K562 (cell line): Measurements from ENCODE around the gene TNNT1. TPM values are rescaled to one million over a fixed set of nuclear protein-coding genes. Genes with fewer than 3 reads are reported as not detected.
"Not testable (repeated sequence)": the region's sequence is repeated elsewhere in the genome, so short reads cannot be mapped to it uniquely, and the experiment has no call there.

Source experiments
- ATAC-seq: fragments of 200-7000 bp; cut with Tn5 transposase; 3 replicates; pipeline ENCODE4 v1.9.1; 2020; ENCODE audit warnings: moderate library complexity
- BruUV-seq: library from RNA; stranded (reverse); fragments of 400-500 nt; replicated peaks from 2 replicates; lab custom pipeline; 2021; lab: Mats Ljungman, UMichigan
- CTCF ChIA-PET: fragments of 300-600 bp; formaldehyde crosslinking; extraction: SDS; loops from one replicate; lab custom pipeline; 2021; ENCODE audit warnings: low intra/inter-chr PET ratio; lab: Yijun Ruan, JAX
- POLR2A ChIA-PET: fragments of 300-600, 350-650 bp; sonication (Branson Sonifier 250); formaldehyde crosslinking; extraction: SDS; loops from one replicate; lab custom pipeline; 2021; ENCODE audit warnings: antibody characterized with exemption, inconsistent platforms; lab: Yijun Ruan, JAX
- DNase-seq, 4 experiments: peaks; one replicate each; pipeline versions ENCODE4 v3.0.0 to v3.0.0-alpha.2; 2011 to 2018; ENCODE audit warnings: low spot score in 3 of 4, mixed read lengths in 3 of 4; ENCODE audit errors: extremely low read depth in 1 of 4
- FAIRE-seq: peaks from 2 replicates; lab custom pipeline; 2011; peaks lifted over from hg19 to GRCh38; lab: Jason Lieb, UNC
- H2AFZ ChIP-seq: 2 replicates; pipeline ENCODE4 v1.6.0; 2011; ENCODE audit warnings: low read depth, low read length, control low read depth, inconsistent platforms
- H3K27ac ChIP-seq: fragments of 200-600 bp; 3 replicates; pipeline ENCODE4 v1.8.0; 2011; ENCODE audit warnings: low read depth, mild to moderate bottlenecking, control low read depth, inconsistent platforms, low read length, moderate library complexity, mixed read lengths; ENCODE audit errors: extremely low read depth
- H3K27me3 ChIP-seq, 2 experiments: fragments of 300-600 bp in 1 of 2; 2 replicates in 1 of 2; 3 replicates in 1 of 2; pipeline versions ENCODE4 v1.6.0 to v1.8.0; 2011; ENCODE audit warnings: inconsistent platforms in 2 of 2, low read length in 2 of 2, mild to moderate bottlenecking in 1 of 2, mixed read lengths in 1 of 2, moderate library complexity in 1 of 2; ENCODE audit not compliant: control insufficient read depth in 2 of 2, insufficient read depth in 2 of 2
- H3K36me3 ChIP-seq: fragments of 300-600 bp; 3 replicates; pipeline ENCODE4 v1.8.0; 2011; ENCODE audit warnings: mild to moderate bottlenecking, low read length, inconsistent platforms; ENCODE audit not compliant: control insufficient read depth, insufficient read depth
- H3K4me1 ChIP-seq, 2 experiments: fragments of 200-600 bp in 1 of 2; replicated peaks in 1 of 2; 2 replicates in 1 of 2; 3 replicates in 1 of 2; pipeline versions ENCODE4 v1.5.1 to v1.8.0; 2011; ENCODE audit warnings: inconsistent platforms in 2 of 2, low read length in 2 of 2, mild to moderate bottlenecking in 1 of 2, mixed read lengths in 1 of 2, moderate library complexity in 1 of 2; ENCODE audit not compliant: control insufficient read depth in 2 of 2, insufficient read depth in 2 of 2
- H3K4me2 ChIP-seq: 2 replicates; pipeline ENCODE4 v1.6.1; 2011; ENCODE audit warnings: low read length, control low read depth, inconsistent platforms, mixed read lengths; ENCODE audit not compliant: insufficient read depth
- H3K4me3 ChIP-seq: fragments of 200-600 bp; sonication (generic), shearing (Covaris generic); 2 replicates; pipeline ENCODE4 v1.5.1; 2016; ENCODE audit warnings: control low read depth, inconsistent platforms
- H3K79me2 ChIP-seq: fragments of 200-600 bp; 3 replicates; pipeline ENCODE4 v1.8.0; 2011; ENCODE audit warnings: low read length, inconsistent platforms; ENCODE audit not compliant: control insufficient read depth, insufficient read depth
- H3K9ac ChIP-seq, 2 experiments: 2 replicates each; pipeline versions ENCODE4 v1.6.0 to v1.6.1; 2011; ENCODE audit warnings: low read depth in 2 of 2, low read length in 2 of 2, control low read depth in 1 of 2, inconsistent platforms in 1 of 2, mild to moderate bottlenecking in 1 of 2, mixed read lengths in 1 of 2; ENCODE audit not compliant: insufficient read depth in 1 of 2
- H3K9me1 ChIP-seq: one replicate; pipeline ENCODE4 v1.6.0; 2011; ENCODE audit warnings: inconsistent platforms, mild to moderate bottlenecking, low read length, moderate library complexity; ENCODE audit not compliant: control insufficient read depth, insufficient read depth
- H3K9me3 ChIP-seq: replicated peaks from 2 replicates; pipeline ENCODE4 v1.5.1; 2011; ENCODE audit warnings: low read depth, low read length, inconsistent platforms; ENCODE audit not compliant: control insufficient read depth, insufficient read depth
- H4K20me1 ChIP-seq: replicated peaks from 2 replicates; pipeline ENCODE4 v1.6.1; 2011; ENCODE audit warnings: low read length, inconsistent platforms, mixed read lengths; ENCODE audit not compliant: control insufficient read depth, insufficient read depth
- BCOR ChIP-seq: fragments of 450-650 bp; IDR thresholded peaks from 2 replicates; pipeline ENCODE4 v1.6.1; 2016
- CEBPB ChIP-seq: fragments of 450-650 bp; IDR thresholded peaks from 2 replicates; pipeline ENCODE4 v1.6.1; 2016; ENCODE audit warnings: missing genetic modification characterization, missing compliant biosample characterization
- DMBX1 ChIP-seq: fragments of 250-450 bp; sonication (Bioruptor Pico); IDR thresholded peaks from 2 replicates; pipeline ENCODE4 v1.8.0; 2022; ENCODE audit warnings: inconsistent platforms, mild to moderate bottlenecking, moderate library complexity, borderline replicate concordance
- FOS ChIP-seq: IDR thresholded peaks from 3 replicates; pipeline ENCODE4 v1.6.1; 2011; ENCODE audit not compliant: insufficient read length; ENCODE audit errors: extremely low read depth
- GTF3C2 ChIP-seq: IDR thresholded peaks from 3 replicates; pipeline ENCODE4 v1.6.1; 2011; ENCODE audit warnings: borderline replicate concordance, mild to moderate bottlenecking, moderate library complexity; ENCODE audit not compliant: insufficient read length; ENCODE audit errors: extremely low read depth
- HMG20A ChIP-seq: fragments of 450-650 bp; formaldehyde crosslinking; conservative IDR thresholded peaks from 2 replicates; pipeline ENCODE4 v1.4.0; 2020; ENCODE audit warnings: mild to moderate bottlenecking, mixed read lengths
- POLR2G ChIP-seq: fragments of 200-400 bp; formaldehyde crosslinking; IDR thresholded peaks from 2 replicates; pipeline ENCODE4 v1.6.1; 2017; ENCODE audit warnings: low read depth, mild to moderate bottlenecking, antibody characterized with exemption, low read length, moderate library complexity
- SOX6 ChIP-seq: fragments of 450-650 bp; IDR thresholded peaks from 2 replicates; pipeline ENCODE4 v1.6.1; 2014; ENCODE audit warnings: mild to moderate bottlenecking
- ZNF146 ChIP-seq: IDR thresholded peaks from one replicate; pipeline ENCODE4 v1.6.1; 2018; ENCODE audit warnings: missing compliant biosample characterization; ENCODE audit not compliant: unreplicated experiment
- ZNF175 ChIP-seq: fragments of 200-800 bp; sonication (Bioruptor generic); IDR thresholded peaks from 2 replicates; pipeline ENCODE4 v1.6.1; 2016; ENCODE audit warnings: low read depth, mild to moderate bottlenecking, missing genetic modification characterization, missing compliant biosample characterization
- ZNF77 ChIP-seq: fragments of 250-450 bp; sonication (Bioruptor Pico); IDR thresholded peaks from 2 replicates; pipeline ENCODE4 v1.5.0; 2020
- WGBS: fragments of 100-300 bp; shearing (Covaris generic); methylation state at CpG from one replicate; pipeline ENCODE4 v1.1.6; 2016; ENCODE audit warnings: low coverage, mixed read lengths; ENCODE audit not compliant: insufficient coverage; ENCODE audit errors: missing lambda C conversion rate; 5-methylcytosine and 5-hydroxymethylcytosine counted together
- in situ Hi-C: fragments of 300-500 bp; cut with MboI; formaldehyde crosslinking; loops from 4 replicates; pipeline ENCODE4 v1.15.0; 2018; ENCODE audit warnings: inconsistent platforms, mixed read lengths
- intact Hi-C: fragments of 100-400 bp; cut with micrococcal nuclease; formaldehyde crosslinking; loops from 2 replicates; pipeline ENCODE4 v1.14.2; 2022
- polyA plus RNA-seq, 8 experiments: library from polyadenylated mRNA; depleted of rRNA in 4 of 8; stranded (reverse) in 5 of 8; unstranded in 3 of 8; fragments of >200 nt; fragmentation: Nextera tagmentation in 2 of 8; fragmentation: Illumina TruSeq in 1 of 8; extraction: Ambion mirVana in 2 of 8; extraction: Trizol in 1 of 8; gene quantifications; 2 replicates each; pipeline versions ENCODE4 v1.2.1 to v1.2.3, GENCODE V29; 2011 to 2014; ENCODE audit warnings: inconsistent platforms in 1 of 8, missing spikeins in 1 of 8
- total RNA-seq, 7 experiments: library from RNA; depleted of rRNA in 6 of 7; stranded (reverse); fragments of >200 nt in 6 of 7; fragmentation: Illumina TruSeq in 2 of 7; extraction: Trizol in 2 of 7; gene quantifications; 2 replicates each; pipeline versions ENCODE4 v1.2.1 to v1.2.3, GENCODE V29; 2011 to 2021; ENCODE audit warnings: low replicate concordance in 1 of 7
- TF ChIP-seq, protein P1 (sequence below): fragments of 450-650 bp; conservative IDR thresholded peaks from 2 replicates; pipeline ENCODE4 v1.6.1; 2016; ENCODE audit warnings: missing genetic modification characterization, low read depth, mild to moderate bottlenecking, missing compliant biosample characterization, moderate library complexity

Gene TNNT1
- total and polyA plus RNA-seq, 9 of the 15 experiments (the other 6 are each of a cell fraction or from before 2014, with no cell fraction given): 31.8 to 390 (median 227) TPM

GRCh38 chr19:55107252-55107651 lies 41.8 kb downstream of the TNNT1 start:
- H3K9me1 ChIP-seq, H3K9ac ChIP-seq, H3K4me2 ChIP-seq, CTCF ChIA-PET, H2AFZ ChIP-seq, ATAC-seq, H3K27me3 ChIP-seq, H3K4me3 ChIP-seq, intact Hi-C loops, DNase-seq, H4K20me1 ChIP-seq, H3K9me3 ChIP-seq, in situ Hi-C loops, H3K27ac ChIP-seq, FAIRE-seq, BruUV-seq: not testable (repeated sequence)
- Histone ChIP-seq H3K4me1 (peaks cover 2 to 23% of the 10 kb centered on the region in 2 experiments; a peak in 3 of 5 replicates), H3K36me3 (peaks cover 65% of the 10 kb centered on the region; the same call in 2 of the 3 replicates), H3K79me2 (peaks cover 29% of the 10 kb centered on the region)
- POLR2A ChIA-PET: interaction anchor here (0.9 to 1.3 kb wide), 3 partner anchors 8 to 11 kb away, joined by 4 to 7 read pairs (median 4); partner anchors contain the start of gene PPP1R12C
- TF ChIP-seq ZNF146: peak; percentile 82
- TF ChIP-seq BCOR: peak; percentile 57; the same call in 1 of the 2 replicates
- WGBS: 96% methylated on average over 3 of the region's 3 CpGs

DNA sequence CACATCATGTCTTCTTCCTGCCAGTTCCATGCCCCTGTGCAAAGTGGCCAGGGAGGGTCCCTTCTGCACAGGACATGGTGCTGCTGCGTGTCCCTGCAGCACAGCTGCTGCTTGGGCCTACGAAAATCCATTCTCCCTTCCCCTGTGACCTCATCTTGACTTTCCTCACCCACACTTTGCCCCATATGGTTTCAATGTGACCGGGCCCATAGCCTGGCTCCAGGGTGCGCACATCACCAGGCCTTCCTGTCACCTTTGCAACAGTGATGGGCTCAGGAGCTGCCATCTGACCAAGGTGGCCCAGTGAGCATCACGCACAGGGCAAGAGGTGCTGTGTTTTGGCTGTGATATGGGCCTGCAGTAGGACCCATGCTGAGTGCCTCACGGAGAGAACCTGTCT lies 42.4 kb downstream of the TNNT1 start:
- in situ Hi-C loops (no loop called here), intact Hi-C loops (no loop called here)
- ChIA-PET POLR2A (interaction anchor here (0.8 to 1.3 kb wide), 7 partner anchors 8 to 33 kb away, joined by 3 to 7 read pairs (median 4); partner anchors contain the start of gene PPP1R12C), CTCF (no interaction called here)
- peaks cover 4% of the 10 kb centered on the region; the same call in 1 of the 2 replicates for H4K20me1 ChIP-seq
- H3K9me1 ChIP-seq: no peaks in the 10 kb centered on the region
- H3K4me1 ChIP-seq: peaks cover 2 to 21% of the 10 kb centered on the region in 2 experiments; a peak in 3 of 5 replicates
- H3K4me3 ChIP-seq: no peak overlapping the region
- ATAC-seq (no peak; the same call in 2 of the 3 replicates), DNase-seq (no peak), FAIRE-seq (no peak)
- peak overlapping the region in 1 of 2 experiments; percentile 68; a peak in 2 of 4 replicates for H3K9ac ChIP-seq
- peaks cover 22% of the 10 kb centered on the region for H3K79me2 ChIP-seq
- H3K36me3 ChIP-seq: peaks cover 67% of the 10 kb centered on the region; the same call in 2 of the 3 replicates
- H3K27ac ChIP-seq: no peak overlapping the region
- WGBS: 93% methylated on average over 6 of the region's 6 CpGs
- H2AFZ ChIP-seq: no peak overlapping the region
- no peaks in the 10 kb centered on the region for H3K27me3 ChIP-seq
- BruUV-seq: no TSS peak
- H3K4me2 ChIP-seq: no peak overlapping the region
- H3K9me3 ChIP-seq: no peaks in the 10 kb centered on the region
- TF ChIP-seq, protein P1, sequence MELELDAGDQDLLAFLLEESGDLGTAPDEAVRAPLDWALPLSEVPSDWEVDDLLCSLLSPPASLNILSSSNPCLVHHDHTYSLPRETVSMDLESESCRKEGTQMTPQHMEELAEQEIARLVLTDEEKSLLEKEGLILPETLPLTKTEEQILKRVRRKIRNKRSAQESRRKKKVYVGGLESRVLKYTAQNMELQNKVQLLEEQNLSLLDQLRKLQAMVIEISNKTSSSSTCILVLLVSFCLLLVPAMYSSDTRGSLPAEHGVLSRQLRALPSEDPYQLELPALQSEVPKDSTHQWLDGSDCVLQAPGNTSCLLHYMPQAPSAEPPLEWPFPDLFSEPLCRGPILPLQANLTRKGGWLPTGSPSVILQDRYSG (tag): no peak
- TF ChIP-seq ZNF175 (CRISPR knock-in tag) (no peak), CEBPB (tag) (no peak), GTF3C2 (no peak), FOS (no peak), ZNF77 (no peak), HMG20A (no peak), POLR2G (0 out of 2 replicates have a peak, but pooled peaks have one; percentile 18), SOX6 (no peak), DMBX1 (CRISPR knock-in tag) (no peak)
